Endodermal cell (in vitro differentiated cells): Measurements from ENCODE around the gene EYS. TPM values are rescaled to one million over a fixed set of nuclear protein-coding genes. Genes with fewer than 3 reads are reported as not detected.

Experiments used
- DNase-seq: peaks from one replicate; pipeline ENCODE4 v3.0.0-alpha.2; 2017
- H3K27ac ChIP-seq: 2 replicates; pipeline ENCODE4 v1.5.1; 2013; ENCODE audit warnings: mild to moderate bottlenecking, low read depth, low read length, moderate library complexity
- H3K27me3 ChIP-seq: 2 replicates; pipeline ENCODE4 v1.6.1; 2013; ENCODE audit warnings: mild to moderate bottlenecking, low read length, moderate library complexity; ENCODE audit not compliant: insufficient read depth, control insufficient read depth, poor library complexity, severe bottlenecking
- H3K36me3 ChIP-seq: 2 replicates; pipeline ENCODE4 v1.7.0; 2013; ENCODE audit warnings: mild to moderate bottlenecking, low read length, moderate library complexity; ENCODE audit not compliant: control insufficient read depth, insufficient read depth
- H3K4me1 ChIP-seq: one replicate; pipeline ENCODE4 v1.7.0; 2013; ENCODE audit warnings: low read length; ENCODE audit not compliant: control insufficient read depth, insufficient read depth
- H3K4me3 ChIP-seq: 2 replicates; pipeline ENCODE4 v1.5.1; 2013; ENCODE audit warnings: mild to moderate bottlenecking, low read length, moderate library complexity
- H3K9ac ChIP-seq: 2 replicates; pipeline ENCODE4 v1.6.1; 2013; ENCODE audit warnings: mild to moderate bottlenecking, low read length, moderate library complexity; ENCODE audit not compliant: poor library complexity, severe bottlenecking; ENCODE audit errors: extremely low read depth
- H3K9me3 ChIP-seq: 2 replicates; pipeline ENCODE4 v1.6.1; 2013; ENCODE audit warnings: mild to moderate bottlenecking, low read length, moderate library complexity; ENCODE audit not compliant: control insufficient read depth
- H3K27ac Mint-ChIP-seq: 2 replicates; pipeline ENCODE4 v1.8.0; 2020; ENCODE audit warnings: mixed read lengths
- H3K27me3 Mint-ChIP-seq: 2 replicates; pipeline ENCODE4 v1.8.0; 2021; ENCODE audit warnings: mild to moderate bottlenecking, mixed read lengths; ENCODE audit not compliant: insufficient read depth
- H3K36me3 Mint-ChIP-seq: 2 replicates; pipeline ENCODE4 v1.8.0; 2020; ENCODE audit warnings: low read depth, mixed read lengths
- H3K4me1 Mint-ChIP-seq: 2 replicates; pipeline ENCODE4 v1.8.0; 2020; ENCODE audit warnings: mixed read lengths
- H3K4me3 Mint-ChIP-seq: 2 replicates; pipeline ENCODE4 v1.8.0; 2020; ENCODE audit warnings: mild to moderate bottlenecking, moderate library complexity, mixed read lengths
- H3K9me3 Mint-ChIP-seq: 2 replicates; pipeline ENCODE4 v1.8.0; 2020; ENCODE audit warnings: mild to moderate bottlenecking, mixed read lengths
- CTCF ChIP-seq: fragments of 200-600 bp; sonication (generic); conservative IDR thresholded peaks from 2 replicates; pipeline ENCODE4 v1.5.0; 2021; ENCODE audit warnings: antibody characterized with exemption, mild to moderate bottlenecking
- WGBS, 2 experiments: methylation state at CpG; one replicate each; pipeline versions ENCODE4 v1.1.5 to v1.1.7; 2013; ENCODE audit warnings: missing lambda C conversion rate in 2 of 2, mixed read lengths in 1 of 2; ENCODE audit not compliant: insufficient coverage in 1 of 2, insufficient read length in 1 of 2; 5-methylcytosine and 5-hydroxymethylcytosine counted together
- total RNA-seq, 2 donors: library from RNA; stranded (reverse); fragmentation: NEBNext Ultra II Directional in 1 of 2; extraction: Animal tissue kit (Norgen Biotek cat#: 25700) in 1 of 2; gene quantifications; 2 replicates in 1 of 2; 3 replicates in 1 of 2; pipeline ENCODE4 v1.2.1, GENCODE V29; 2021

Gene EYS
- total RNA-seq, 2 donors from 2014 or later, result 0.31 to 0.70 TPM

- H3K4me3 Mint-ChIP-seq, result no peak overlapping the region
- 98% methylated on average over 4 of the region's 4 CpGs for WGBS, 2 experiments
- no peak overlapping the region for H3K27ac Mint-ChIP-seq
- no peak for DNase-seq
- no peaks in the 10 kb centered on the region for H3K36me3 Mint-ChIP-seq
- no peak for TF ChIP-seq CTCF
- Histone ChIP-seq H3K9me3 (no peaks in the 10 kb centered on the region), H3K27ac (no peak overlapping the region), H3K9ac (no peak overlapping the region), H3K4me3 (no peak overlapping the region), H3K36me3 (no peaks in the 10 kb centered on the region), H3K4me1 (no peaks in the 10 kb centered on the region), H3K27me3 (no peaks in the 10 kb centered on the region)
- no peaks in the 10 kb centered on the region for H3K4me1 Mint-ChIP-seq
- H3K9me3 Mint-ChIP-seq, result no peaks in the 10 kb centered on the region
- peaks cover 9% of the 10 kb centered on the region for H3K27me3 Mint-ChIP-seq
Observed at GRCh38 chr6:64733433-64733832, 973.6 kb downstream of the EYS start.

- H3K9me3 Mint-ChIP-seq, result no peaks in the 10 kb centered on the region
- no peaks in the 10 kb centered on the region for H3K9me3 ChIP-seq
- H3K4me1 ChIP-seq, result no peaks in the 10 kb centered on the region
- H3K27me3 Mint-ChIP-seq, result peaks cover 6% of the 10 kb centered on the region
- H3K27ac Mint-ChIP-seq, result no peak overlapping the region
- H3K36me3 Mint-ChIP-seq, result no peaks in the 10 kb centered on the region
- no peaks in the 10 kb centered on the region for H3K4me1 Mint-ChIP-seq
- no peak overlapping the region for H3K4me3 ChIP-seq
- H3K27me3 ChIP-seq, result no peaks in the 10 kb centered on the region
- no peaks in the 10 kb centered on the region for H3K36me3 ChIP-seq
- TF ChIP-seq CTCF, result peak; percentile 46
- H3K9ac ChIP-seq, result no peak overlapping the region
- no peak overlapping the region for H3K27ac ChIP-seq
- no peak overlapping the region for H3K4me3 Mint-ChIP-seq
- no peak for DNase-seq
Observed at GRCh38 chr6:64732888-64733287, 974.1 kb downstream of the EYS start.

GRCh38 chr6:64729522-64729921 lies 977.5 kb downstream of the EYS start:
- no peaks in the 10 kb centered on the region for H3K36me3 Mint-ChIP-seq
- 94% methylated on average over 1 of the region's 4 CpGs; no CpG with 5 or more reads in 1 of the 2 experiments for WGBS, 2 experiments
- no peak overlapping the region for H3K27ac Mint-ChIP-seq
- DNase-seq, result no peak
- no peak overlapping the region for H3K4me3 Mint-ChIP-seq
- Histone ChIP-seq H3K4me1 (no peaks in the 10 kb centered on the region), H3K27me3 (peaks cover 17% of the 10 kb centered on the region), H3K4me3 (no peak overlapping the region), H3K36me3 (no peaks in the 10 kb centered on the region), H3K9me3 (no peaks in the 10 kb centered on the region), H3K9ac (no peak overlapping the region), H3K27ac (no peak overlapping the region)
- H3K4me1 Mint-ChIP-seq, result no peaks in the 10 kb centered on the region
- no peaks in the 10 kb centered on the region for H3K9me3 Mint-ChIP-seq
- H3K27me3 Mint-ChIP-seq, result peaks cover 22% of the 10 kb centered on the region
- TF ChIP-seq CTCF, result no peak
